ENCODE results near the gene PTGES3L.

GRCh38 chr17:42920106-42920900 lies 59.6 kb downstream of the PTGES3L start:
- TF ChIP-seq CTCF (conservative IDR thresholded peaks at IDR 0.05; ENCODE audit: low read depth in 2 of 2) (no peak), CREB1 (CRISPR knock-in tag; IDR thresholded peaks at IDR 0.05; ENCODE audit: low read depth) (no peak), JUNB (IDR thresholded peaks at IDR 0.05; ENCODE audit: unreplicated experiment) (no peak), POLR2AphosphoS5 (IDR thresholded peaks at IDR 0.05; ENCODE audit: low read depth) (no peak), EZH2phosphoT487 (IDR thresholded peaks at IDR 0.05; ENCODE audit: unreplicated experiment) (no peak), EZH2 (IDR thresholded peaks at IDR 0.05; ENCODE audit: low read depth, unreplicated experiment) (no peak), REST (IDR thresholded peaks at IDR 0.05; ENCODE audit: unreplicated experiment) (no peak), ZNF114 (CRISPR knock-in tag; IDR thresholded peaks at IDR 0.05) (no peak), ZNF331 (CRISPR knock-in tag; IDR thresholded peaks at IDR 0.05; ENCODE audit: low read depth) (no peak)
